Activated naive CD8-positive, alpha-beta T cell treated with anti-CD3 and anti-CD28 coated beads, Interleukin-2, amount 10 ng/mL, durations not matched to agents 7 days and 5 days (primary cell): ENCODE data around the gene CPM. TPM values are rescaled to one million over a fixed set of nuclear protein-coding genes. Genes with fewer than 3 reads are reported as not detected.
"Not testable (repeated sequence)": the region's sequence is repeated elsewhere in the genome, so short reads cannot be mapped to it uniquely, and the experiment has no call there.

ENCODE experiments used
- ATAC-seq: fragments of 150-1000 bp; cut with Tn5 transposase; one replicate; pipeline ENCODE4 v1.10.0; 2021; ENCODE audit warnings: low read depth, moderate library complexity
- POLR2A ChIA-PET: fragments of 350-600 bp; sonication (Branson Sonifier 250); formaldehyde crosslinking; loops from one replicate; lab custom pipeline; 2021; ENCODE audit warnings: antibody characterized with exemption; lab: Charles Lee
- DNase-seq: peaks from one replicate; pipeline ENCODE4 v3.0.0; 2021
- H3K27ac Mint-ChIP-seq: one replicate; pipeline ENCODE4 v1.8.0; 2022; ENCODE audit warnings: mild to moderate bottlenecking, mixed read lengths
- H3K27me3 Mint-ChIP-seq: one replicate; pipeline ENCODE4 v1.8.0; 2022; ENCODE audit warnings: mild to moderate bottlenecking, moderate library complexity, mixed read lengths
- H3K36me3 Mint-ChIP-seq: one replicate; pipeline ENCODE4 v1.8.0; 2021; ENCODE audit warnings: mild to moderate bottlenecking, mixed read lengths
- H3K4me1 Mint-ChIP-seq: one replicate; pipeline ENCODE4 v1.8.0; 2021; ENCODE audit warnings: mixed read lengths
- H3K4me3 Mint-ChIP-seq: one replicate; pipeline ENCODE4 v1.8.0; 2022; ENCODE audit warnings: mild to moderate bottlenecking, moderate library complexity, mixed read lengths
- H3K9me3 Mint-ChIP-seq: one replicate; pipeline ENCODE4 v1.8.0; 2021; ENCODE audit warnings: mixed read lengths
- total RNA-seq, 2 experiments: library from RNA; stranded (reverse); gene quantifications; one replicate each; pipeline ENCODE4 v1.2.3, GENCODE V29; 2021

Gene CPM
- total RNA-seq, 2 experiments from 2014 or later = 1.2 to 1.6 TPM

DNA sequence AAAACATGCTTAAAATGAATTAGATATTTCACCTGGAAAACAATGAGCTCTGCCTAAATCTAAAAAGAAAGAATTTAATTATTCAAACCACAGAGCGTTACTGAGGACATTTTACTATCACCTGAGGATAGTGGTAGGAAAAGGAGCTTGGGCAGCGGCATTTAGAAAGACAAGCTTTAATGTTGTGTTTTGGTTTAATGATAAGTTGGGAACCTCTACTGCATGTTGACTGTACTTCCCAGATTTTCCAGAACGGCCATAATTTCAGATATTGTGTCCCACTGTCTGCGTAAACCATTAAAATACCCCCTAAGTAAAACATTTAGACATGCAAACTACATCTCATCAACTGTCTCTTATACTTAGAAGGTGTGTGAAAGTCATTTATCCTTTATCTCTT lies 55.4 kb downstream of the CPM start:
- Mint-ChIP-seq H3K27ac (no peak overlapping the region), H3K36me3 (peaks cover 2% of the 10 kb centered on the region), H3K4me1 (peaks cover 2% of the 10 kb centered on the region), H3K27me3 (peaks cover 7% of the 10 kb centered on the region), H3K4me3 (no peak overlapping the region), H3K9me3 (peaks cover 5% of the 10 kb centered on the region)
- ATAC-seq (no peak), DNase-seq (no peak)
- POLR2A ChIA-PET = no interaction called here

DNA sequence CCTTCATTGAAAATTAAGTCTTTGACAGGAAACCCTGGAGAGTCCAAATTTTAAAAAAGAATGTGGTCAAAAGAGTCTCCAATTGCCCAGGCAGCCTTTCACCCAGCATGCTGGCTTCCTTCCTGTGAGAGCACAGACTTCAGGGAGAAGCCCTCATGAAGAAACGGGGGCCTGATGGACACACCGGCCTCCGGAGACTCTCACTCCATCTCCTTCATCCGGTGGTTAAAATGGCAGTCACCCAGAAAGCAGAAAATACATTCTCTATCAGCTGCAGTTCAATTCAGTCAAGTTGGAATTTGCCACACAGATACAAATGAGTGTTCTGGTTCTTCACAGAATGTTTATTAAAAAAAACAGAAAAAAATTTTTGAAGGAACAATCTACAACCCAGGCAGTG lies 56.5 kb downstream of the CPM start:
- peaks cover 2% of the 10 kb centered on the region for H3K4me1 Mint-ChIP-seq
- ATAC-seq (no peak), DNase-seq (no peak)
- peaks cover 2% of the 10 kb centered on the region for H3K36me3 Mint-ChIP-seq
- H3K27me3 Mint-ChIP-seq = peaks cover 7% of the 10 kb centered on the region
- peaks cover 2% of the 10 kb centered on the region for H3K9me3 Mint-ChIP-seq
- no peak overlapping the region for H3K4me3 Mint-ChIP-seq
- H3K27ac Mint-ChIP-seq = no peak overlapping the region
- POLR2A ChIA-PET = no interaction called here

DNA sequence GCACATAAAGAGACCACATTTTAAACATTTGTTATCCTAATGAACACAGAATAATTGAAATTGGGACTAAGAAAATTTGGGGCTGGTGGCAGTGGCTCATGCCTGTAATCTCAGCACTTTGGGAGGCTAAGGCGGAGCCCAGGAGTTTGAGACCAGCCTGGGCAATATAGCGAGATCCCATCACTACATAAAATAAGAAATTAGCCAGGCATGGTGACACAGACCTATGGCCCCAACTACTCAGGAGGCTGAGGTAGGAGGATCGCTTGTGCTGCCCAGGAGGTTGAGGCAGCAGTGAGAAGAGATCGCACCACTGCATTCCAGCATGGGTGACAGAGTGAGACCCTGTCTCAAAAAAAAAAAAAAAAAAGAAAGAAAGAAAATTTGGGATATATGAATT lies 59.7 kb downstream of the CPM start:
- POLR2A ChIA-PET = no interaction called here
- H3K27me3 Mint-ChIP-seq = peaks cover 4% of the 10 kb centered on the region
- no peak overlapping the region for H3K27ac Mint-ChIP-seq

DNA sequence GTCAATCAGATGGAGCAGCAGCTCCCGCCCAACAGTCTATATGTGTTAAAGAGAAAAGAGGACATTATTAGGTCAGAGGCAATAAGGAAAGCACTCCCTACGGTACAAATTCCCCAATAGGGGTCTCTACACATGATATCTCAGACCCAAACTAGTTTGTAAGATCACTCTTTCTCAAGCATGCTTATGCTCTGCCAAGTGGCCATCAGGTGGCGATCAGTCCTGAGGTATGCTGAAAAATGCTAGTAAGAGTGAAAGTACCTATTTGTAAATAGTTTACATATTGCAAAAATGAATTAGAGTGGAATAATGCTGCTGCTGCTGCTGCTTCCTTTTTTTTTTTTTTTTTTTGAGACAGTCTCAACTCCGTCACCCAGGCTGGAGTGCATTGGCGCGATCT lies 61.0 kb downstream of the CPM start:
- H3K9me3 Mint-ChIP-seq = no peaks in the 10 kb centered on the region
- no peak overlapping the region for H3K4me3 Mint-ChIP-seq
- H3K36me3 Mint-ChIP-seq = no peaks in the 10 kb centered on the region
- DNase-seq = no peak
- POLR2A ChIA-PET = no interaction called here
- ATAC-seq = no peak
- peaks cover 4% of the 10 kb centered on the region for H3K4me1 Mint-ChIP-seq
- H3K27me3 Mint-ChIP-seq = peaks cover 1% of the 10 kb centered on the region
- no peak overlapping the region for H3K27ac Mint-ChIP-seq

More for the DNA sequence above, 59.7 kb downstream of the CPM start:
- Mint-ChIP-seq H3K36me3 (no peaks in the 10 kb centered on the region), H3K4me3 (no peak overlapping the region), H3K9me3 (no peaks in the 10 kb centered on the region), H3K4me1 (peaks cover 4% of the 10 kb centered on the region)
- ATAC-seq (no peak), DNase-seq (no peak)

DNA sequence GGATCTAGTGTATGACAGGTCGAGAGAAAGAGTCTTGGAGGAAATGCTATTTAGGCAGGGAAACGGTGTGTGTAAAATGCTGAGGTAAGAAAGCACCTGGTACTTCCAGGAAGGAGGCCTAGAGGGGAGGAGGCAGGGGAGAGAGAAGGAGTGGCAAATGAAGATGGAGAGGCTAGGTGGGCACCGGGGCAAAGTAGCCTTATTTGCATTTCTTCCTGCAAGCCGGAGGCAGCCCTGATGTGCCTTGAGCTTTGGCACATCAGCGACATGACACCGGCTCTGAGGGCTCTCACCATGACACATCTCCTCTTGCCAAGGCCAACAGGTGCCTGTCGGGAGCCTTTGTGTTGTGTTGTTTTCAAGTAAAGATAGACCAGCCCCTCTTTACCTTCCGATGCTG lies 61.6 kb downstream of the CPM start:
- Mint-ChIP-seq H3K27ac (no peak overlapping the region), H3K27me3 (no peaks in the 10 kb centered on the region), H3K36me3 (no peaks in the 10 kb centered on the region), H3K4me1 (peaks cover 4% of the 10 kb centered on the region), H3K9me3 (no peaks in the 10 kb centered on the region), H3K4me3 (no peak overlapping the region)
- ATAC-seq (no peak), DNase-seq (no peak)
- POLR2A ChIA-PET = no interaction called here

DNA sequence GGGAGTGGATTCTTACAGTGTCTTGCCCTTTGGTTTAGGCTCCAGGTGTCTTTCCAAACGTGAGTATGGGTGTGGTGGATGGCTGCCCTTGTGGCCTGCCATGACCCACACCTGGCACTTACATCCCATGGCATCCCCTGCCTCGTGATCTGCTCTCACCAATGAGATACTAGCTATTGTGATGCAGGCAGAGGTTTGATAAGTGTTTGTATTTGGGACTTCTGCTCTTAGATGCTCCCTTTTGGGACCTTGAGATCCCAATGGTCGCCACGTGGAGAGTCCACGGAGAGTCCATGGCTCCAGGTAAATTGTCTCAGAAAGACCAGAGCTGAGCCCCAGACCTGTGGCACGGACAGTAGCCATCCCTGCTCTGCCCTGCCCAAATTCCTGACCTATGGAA lies 62.5 kb downstream of the CPM start:
- DNase-seq = no peak
- Mint-ChIP-seq H3K9me3 (no peaks in the 10 kb centered on the region), H3K27ac (no peak overlapping the region), H3K4me3 (no peak overlapping the region), H3K4me1 (peaks cover 2% of the 10 kb centered on the region), H3K36me3 (no peaks in the 10 kb centered on the region), H3K27me3 (no peaks in the 10 kb centered on the region)
- POLR2A ChIA-PET = no interaction called here
- ATAC-seq = no peak

DNA sequence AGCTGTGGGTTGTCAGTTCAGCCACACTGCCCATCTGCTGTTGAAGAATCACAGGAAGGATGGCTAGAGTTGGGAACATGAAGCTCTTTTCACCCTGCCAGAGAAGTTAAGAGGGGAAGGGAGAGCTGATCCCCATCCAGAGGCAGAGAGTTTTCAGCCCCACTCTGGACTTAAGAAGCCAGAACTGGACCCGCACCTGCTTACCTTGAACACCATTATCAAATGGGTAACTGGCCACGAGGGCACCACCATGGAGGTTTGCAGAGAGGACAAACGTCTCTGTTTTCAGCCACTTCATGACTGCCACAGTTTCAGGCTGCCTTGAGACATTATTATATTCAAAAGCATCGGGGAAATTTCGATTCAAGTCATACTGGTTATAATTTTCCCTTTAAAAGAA lies 63.0 kb downstream of the CPM start:
- Mint-ChIP-seq H3K9me3 (no peaks in the 10 kb centered on the region), H3K4me3 (no peak overlapping the region), H3K27ac (no peak overlapping the region), H3K27me3 (no peaks in the 10 kb centered on the region), H3K36me3 (no peaks in the 10 kb centered on the region), H3K4me1 (peaks cover 2% of the 10 kb centered on the region)
- DNase-seq (no peak), ATAC-seq (no peak)
- POLR2A ChIA-PET = no interaction called here

DNA sequence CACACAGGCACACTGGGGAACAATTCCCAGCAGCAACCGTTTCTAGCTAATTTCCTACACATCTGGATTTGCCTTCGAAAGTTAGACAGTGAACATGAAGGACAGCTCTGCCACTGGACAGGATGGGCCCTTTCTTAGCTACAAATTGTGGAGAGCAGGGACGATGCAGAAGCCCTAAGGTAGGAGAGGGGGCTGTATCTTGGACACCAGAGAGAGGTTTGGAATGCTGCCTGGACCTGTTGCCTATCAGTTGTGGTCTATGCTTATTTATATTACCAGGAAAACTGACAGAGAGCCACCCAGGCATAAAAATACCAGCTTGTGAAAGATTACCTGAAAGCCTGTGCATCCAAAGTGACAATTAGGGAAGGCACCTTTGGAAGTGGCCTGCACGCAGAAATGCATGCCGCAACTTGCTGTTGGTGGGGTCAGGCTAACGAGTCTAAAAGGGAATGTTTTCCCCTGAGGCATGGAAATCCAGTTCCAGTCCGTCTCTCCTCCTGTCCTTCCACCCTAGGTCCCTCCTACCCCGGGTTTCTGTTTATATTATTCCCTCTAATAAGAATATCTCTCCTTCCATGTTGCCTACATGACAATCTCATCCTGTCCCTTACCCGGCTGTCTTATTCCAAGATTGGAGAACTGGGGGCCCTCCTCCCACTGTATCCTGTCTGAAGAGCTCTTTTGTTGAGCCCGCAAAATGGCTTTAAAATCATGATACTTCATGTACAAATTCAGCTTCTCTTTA lies 64.8 kb downstream of the CPM start:
- Mint-ChIP-seq H3K9me3 (no peaks in the 10 kb centered on the region), H3K36me3 (no peaks in the 10 kb centered on the region), H3K27ac (no peak overlapping the region), H3K4me1 (peaks cover 2% of the 10 kb centered on the region), H3K4me3 (no peak overlapping the region), H3K27me3 (no peaks in the 10 kb centered on the region)
- ATAC-seq (no peak), DNase-seq (no peak)
- POLR2A ChIA-PET = no interaction called here

DNA sequence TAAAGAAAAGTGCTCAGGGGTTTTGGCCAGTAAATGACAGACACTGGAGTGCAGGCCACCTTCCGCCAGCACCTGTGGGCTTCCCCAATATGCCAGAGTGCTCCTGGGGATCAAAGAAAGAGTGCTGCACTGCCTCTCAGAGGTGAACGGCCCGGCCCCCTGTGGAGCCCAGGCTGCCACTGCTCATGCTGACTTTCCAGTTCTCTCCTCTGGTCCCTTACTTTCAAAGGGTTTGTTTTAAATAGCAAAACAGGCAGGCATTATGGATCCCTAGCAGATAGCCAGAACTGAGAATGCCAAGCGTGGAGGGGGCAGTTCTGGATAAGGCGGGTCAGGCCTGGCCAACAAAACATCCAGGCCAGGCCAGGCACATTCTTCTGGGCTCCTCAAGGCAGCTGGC lies 65.4 kb downstream of the CPM start:
- Mint-ChIP-seq H3K27me3 (no peaks in the 10 kb centered on the region), H3K4me3 (no peak overlapping the region), H3K4me1 (peaks cover 2% of the 10 kb centered on the region), H3K9me3 (no peaks in the 10 kb centered on the region), H3K27ac (no peak overlapping the region), H3K36me3 (no peaks in the 10 kb centered on the region)
- POLR2A ChIA-PET = no interaction called here
- no peak for DNase-seq
- no peak for ATAC-seq

DNA sequence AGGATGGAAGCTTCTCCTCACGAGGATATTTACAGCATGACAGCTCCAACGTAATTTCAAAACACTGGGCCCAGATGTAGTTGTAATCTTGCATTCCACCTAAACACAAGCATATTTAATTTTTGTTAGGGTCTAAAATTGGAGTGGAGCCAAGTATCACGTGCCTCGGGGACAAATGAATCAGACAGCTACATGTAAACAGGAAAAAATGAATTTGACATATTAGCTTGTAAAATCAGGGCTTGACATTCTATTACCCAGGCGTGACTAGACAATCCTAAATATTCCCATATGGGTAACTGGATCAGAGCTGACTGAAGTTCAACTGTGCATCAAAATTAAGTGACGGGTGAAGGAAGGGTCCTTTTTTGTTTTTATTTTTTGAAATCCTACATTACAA lies 66.0 kb downstream of the CPM start:
- Mint-ChIP-seq H3K36me3 (no peaks in the 10 kb centered on the region), H3K4me1 (peaks cover 2% of the 10 kb centered on the region), H3K27ac (no peak overlapping the region), H3K9me3 (no peaks in the 10 kb centered on the region), H3K4me3 (no peak overlapping the region), H3K27me3 (no peaks in the 10 kb centered on the region)
- DNase-seq (no peak), ATAC-seq (no peak)
- POLR2A ChIA-PET = no interaction called here

DNA sequence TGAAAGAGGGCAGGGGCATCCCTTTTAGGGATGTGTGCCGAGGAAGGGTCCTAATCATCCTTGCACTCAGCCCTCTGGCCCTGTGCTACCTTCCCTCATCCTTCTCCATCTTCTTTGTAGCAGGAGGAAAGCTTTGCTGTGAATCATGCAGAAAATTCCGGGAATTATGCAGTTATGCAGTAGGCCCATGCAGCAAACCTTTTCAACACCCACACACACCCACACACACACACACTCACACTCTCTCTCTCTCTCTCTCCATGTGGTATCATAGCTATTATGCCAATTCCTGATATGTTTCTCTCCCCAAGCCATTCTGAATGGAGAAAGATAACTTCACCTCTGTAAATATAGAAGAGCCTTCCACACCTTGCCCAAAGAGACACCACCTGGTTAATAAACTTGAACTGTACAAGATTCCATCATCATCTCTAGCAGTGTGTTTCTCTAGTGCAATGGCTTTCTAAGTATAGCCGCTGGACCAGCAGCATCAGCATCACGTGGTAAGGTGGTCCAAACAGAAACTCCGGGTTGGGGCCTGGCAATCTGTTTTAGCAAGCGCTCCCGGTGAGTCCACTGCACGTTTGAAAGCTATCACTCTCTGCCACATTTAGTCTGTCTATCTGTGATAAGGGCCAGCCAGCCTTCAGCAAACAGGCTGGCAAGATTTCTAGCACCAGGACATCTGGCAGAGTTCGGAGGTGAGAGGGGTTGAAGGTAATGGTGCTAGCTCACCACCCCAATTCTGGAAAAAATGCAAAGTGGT lies 67.4 kb downstream of the CPM start:
- DNase-seq = no peak
- ATAC-seq = no peak
- Mint-ChIP-seq H3K9me3 (no peaks in the 10 kb centered on the region), H3K36me3 (no peaks in the 10 kb centered on the region), H3K27ac (no peak overlapping the region), H3K4me1 (no peaks in the 10 kb centered on the region), H3K27me3 (no peaks in the 10 kb centered on the region), H3K4me3 (no peak overlapping the region)
- POLR2A ChIA-PET = no interaction called here

DNA sequence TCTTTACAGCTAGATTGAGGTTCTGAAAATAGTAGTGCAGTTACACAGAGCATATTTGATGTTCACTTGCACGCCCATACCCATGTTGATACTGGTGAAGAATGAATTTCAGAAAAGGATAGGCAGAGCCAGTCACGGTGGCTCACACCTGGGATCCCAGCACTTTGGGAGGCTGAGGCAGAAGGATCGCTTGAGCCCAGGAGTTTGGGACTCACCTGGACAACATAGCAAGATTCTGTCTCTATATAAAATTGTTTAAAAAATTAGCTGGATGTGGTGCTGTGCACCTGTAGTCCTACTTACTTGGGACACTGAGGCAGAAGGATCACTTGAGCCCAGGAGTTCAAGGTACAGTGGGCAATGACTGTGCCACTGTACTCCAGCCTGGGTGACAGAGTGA lies 68.4 kb downstream of the CPM start:
- no peak for ATAC-seq
- no peaks in the 10 kb centered on the region for H3K27me3 Mint-ChIP-seq

DNA sequence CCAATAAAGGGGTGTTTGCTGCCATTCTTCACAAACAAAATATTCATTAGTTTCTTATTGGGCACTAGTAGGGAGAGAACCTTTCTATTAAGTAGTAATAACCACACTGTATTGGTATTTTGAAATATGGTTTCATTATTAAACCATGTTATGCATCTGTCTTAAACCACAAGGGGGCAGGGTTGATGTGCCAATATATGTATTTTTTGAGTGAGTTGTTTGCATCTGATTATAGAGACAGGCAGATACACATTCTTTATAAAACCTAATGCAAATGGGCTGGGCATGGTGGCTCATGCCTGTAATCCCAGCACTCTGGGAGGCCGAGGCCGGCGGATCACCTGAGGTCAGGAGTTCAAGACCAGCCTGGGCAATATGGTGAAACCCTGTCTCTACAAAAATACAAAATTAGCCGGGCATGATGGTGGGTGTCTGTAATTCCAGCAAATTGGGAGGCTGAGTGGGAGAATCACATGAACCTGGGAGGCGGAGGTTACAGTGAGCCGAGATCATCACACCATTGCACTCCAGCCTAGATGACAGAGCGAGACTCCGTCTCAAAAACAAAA lies 69.0 kb downstream of the CPM start:
- H3K36me3 Mint-ChIP-seq, H3K27me3 Mint-ChIP-seq, H3K27ac Mint-ChIP-seq, DNase-seq, H3K4me3 Mint-ChIP-seq, H3K4me1 Mint-ChIP-seq, H3K9me3 Mint-ChIP-seq, ATAC-seq, POLR2A ChIA-PET: not testable (repeated sequence)

More for the DNA sequence above, 68.4 kb downstream of the CPM start:
- no peak for DNase-seq
- Mint-ChIP-seq H3K27ac (no peak overlapping the region), H3K36me3 (no peaks in the 10 kb centered on the region), H3K4me1 (no peaks in the 10 kb centered on the region), H3K9me3 (no peaks in the 10 kb centered on the region), H3K4me3 (no peak overlapping the region)
- POLR2A ChIA-PET = no interaction called here
